ENCODE measurements around the gene ZCCHC24. TPM values are rescaled to one million over a fixed set of nuclear protein-coding genes. Genes with fewer than 3 reads are reported as not detected.

The ZCCHC24 gene
- total RNA-seq, 4 donors from 2014 or later, result 47.1 to 73.6 (median 55.5) TPM

- no peak for DNase-seq (ENCODE audit: low spot score)
- no peak for TF ChIP-seq CTCF (IDR thresholded peaks at IDR 0.05)
- ATAC-seq (ENCODE audit: low FRiP score), result no peak
Observed at GRCh38 chr10:79346388-79347225, 98.8 kb downstream of the ZCCHC24 start.

GRCh38 chr10:79346012-79346340 is 99.4 kb downstream of the ZCCHC24 start:
- TF ChIP-seq CTCF (IDR thresholded peaks at IDR 0.05), result no peak
- DNase-seq (ENCODE audit: low spot score), result no peak

GRCh38 chr10:79345241-79346011 is 100.0 kb downstream of the ZCCHC24 start:
- no peak for TF ChIP-seq CTCF (IDR thresholded peaks at IDR 0.05)
- no peak for ATAC-seq (ENCODE audit: low FRiP score)
- DNase-seq (ENCODE audit: low spot score), result no peak

More at GRCh38 chr10:79346012-79346340, 99.4 kb downstream of the ZCCHC24 start:
- no peak for ATAC-seq (ENCODE audit: low FRiP score)

GRCh38 chr10:79344502-79345195 is 100.8 kb downstream of the ZCCHC24 start:
- TF ChIP-seq CTCF (IDR thresholded peaks at IDR 0.05), result no peak
- no peak for DNase-seq (ENCODE audit: low spot score)
- no peak for ATAC-seq (ENCODE audit: low FRiP score)

GRCh38 chr10:79342811-79343561 is 102.4 kb downstream of the ZCCHC24 start:
- no peak for ATAC-seq (ENCODE audit: low FRiP score)
- DNase-seq (ENCODE audit: low spot score), result no peak
- TF ChIP-seq CTCF (IDR thresholded peaks at IDR 0.05), result no peak

GRCh38 chr10:79342295-79342761 is 103.1 kb downstream of the ZCCHC24 start:
- ATAC-seq (ENCODE audit: low FRiP score) (no peak), DNase-seq (ENCODE audit: low spot score) (no peak)
- no peak for TF ChIP-seq CTCF (IDR thresholded peaks at IDR 0.05)

Data from omental fat pad (tissue), 4 donors.